ENCODE results near the gene TEX2. TPM values are rescaled to one million over a fixed set of nuclear protein-coding genes. Genes with fewer than 3 reads are reported as not detected.

The TEX2 gene
- total RNA-seq, 1 experiment from 2014 or later: 20.2 TPM

- no peak overlapping the region for H3K4me3 ChIP-seq (ENCODE audit: low read depth, low read length)
- Mint-ChIP-seq H3K4me3 (ENCODE audit: unreplicated experiment) (no peak overlapping the region), H3K27me3 (ENCODE audit: insufficient read depth, unreplicated experiment) (no peaks in the 10 kb centered on the region), H3K9me3 (ENCODE audit: unreplicated experiment) (no peaks in the 10 kb centered on the region), H3K4me1 (ENCODE audit: low read depth, unreplicated experiment) (peaks cover 21% of the 10 kb centered on the region), H3K27ac (ENCODE audit: unreplicated experiment) (no peak overlapping the region), H3K36me3 (ENCODE audit: insufficient read depth, unreplicated experiment) (peaks cover 14% of the 10 kb centered on the region)
- peak; percentile 62 to 72 for DNase-seq
- H3K27me3 ChIP-seq (replicated peaks; ENCODE audit: control insufficient read depth, insufficient read depth, low read length): no peaks in the 10 kb centered on the region
- BruUV-seq (replicated peaks): no TSS peak
- peaks cover 17% of the 10 kb centered on the region for H3K4me1 ChIP-seq
- H3K9me3 ChIP-seq: no peaks in the 10 kb centered on the region
- peak; percentile 45 to 77 for TF ChIP-seq CTCF (IDR thresholded peaks at IDR 0.05; ENCODE audit: insufficient read depth in 1 of 2, low read depth in 1 of 2, low read length in 1 of 2, severe bottlenecking in 1 of 2, unreplicated experiment in 1 of 2)
- intact Hi-C loops (cut with micrococcal nuclease; ENCODE audit: unreplicated experiment): loop anchor here (1.0 to 5.0 kb wide), 4 partner anchors 70 to 284 kb away; no protein-coding TSS in a partner anchor
- H3K36me3 ChIP-seq (ENCODE audit: control insufficient read depth, insufficient read depth, low read length): no peaks in the 10 kb centered on the region
- ChIA-PET POLR2A (interaction anchor here (1.0 to 1.2 kb wide), 3 partner anchors 12 to 105 kb away, joined by 5 to 17 read pairs (median 8); no protein-coding TSS in a partner anchor), CTCF (interaction anchor here (0.6 to 4.1 kb wide), 39 partner anchors 8 to 365 kb away, joined by 3 to 277 read pairs (median 5); partner anchors contain the start of genes CSHL1, GH1 and ICAM2)
These were observed 129.4 kb downstream of the TEX2 start for GRCh38 chr17:64133546-64134215.

GRCh38 chr17:64131606-64132270 lies 131.3 kb downstream of the TEX2 start:
- no peaks in the 10 kb centered on the region for H3K9me3 ChIP-seq
- peaks cover 21% of the 10 kb centered on the region for H3K4me1 ChIP-seq
- ChIA-PET CTCF (interaction anchor here (0.7 to 3.5 kb wide), 5 partner anchors 68 to 177 kb away, joined by 3 to 206 read pairs (median 6); no protein-coding TSS in a partner anchor), POLR2A (interaction anchor here (3.4 kb wide), 1 partner anchor 14 kb away, joined by 25 read pairs; no protein-coding TSS in a partner anchor)
- intact Hi-C loops (cut with micrococcal nuclease; ENCODE audit: unreplicated experiment): loop anchor here (2.0 to 5.0 kb wide), 3 partner anchors 15 to 286 kb away; no protein-coding TSS in a partner anchor
- Mint-ChIP-seq H3K4me1 (ENCODE audit: low read depth, unreplicated experiment) (peaks cover 21% of the 10 kb centered on the region), H3K9me3 (ENCODE audit: unreplicated experiment) (no peaks in the 10 kb centered on the region), H3K27ac (ENCODE audit: unreplicated experiment) (no peak overlapping the region), H3K36me3 (ENCODE audit: insufficient read depth, unreplicated experiment) (peaks cover 15% of the 10 kb centered on the region), H3K4me3 (ENCODE audit: unreplicated experiment) (no peak overlapping the region), H3K27me3 (ENCODE audit: insufficient read depth, unreplicated experiment) (no peaks in the 10 kb centered on the region)
- no peaks in the 10 kb centered on the region for H3K36me3 ChIP-seq (ENCODE audit: control insufficient read depth, insufficient read depth, low read length)
- DNase-seq: no peak
- H3K27me3 ChIP-seq (replicated peaks; ENCODE audit: control insufficient read depth, insufficient read depth, low read length): no peaks in the 10 kb centered on the region
- TF ChIP-seq CTCF (IDR thresholded peaks at IDR 0.05; ENCODE audit: insufficient read depth in 1 of 2, low read depth in 1 of 2, low read length in 1 of 2, severe bottlenecking in 1 of 2, unreplicated experiment in 1 of 2): no peak
- no peak overlapping the region for H3K4me3 ChIP-seq (ENCODE audit: low read depth, low read length)
- BruUV-seq (replicated peaks): no TSS peak

GRCh38 chr17:64130559-64131001 lies 132.5 kb downstream of the TEX2 start:
- ChIA-PET POLR2A (interaction anchor here (0.5 to 3.4 kb wide), 7 partner anchors 15 to 102 kb away, joined by 3 to 25 read pairs (median 4); no protein-coding TSS in a partner anchor), CTCF (interaction anchor here (0.7 to 3.5 kb wide), 5 partner anchors 48 to 102 kb away, joined by 3 to 36 read pairs (median 5); no protein-coding TSS in a partner anchor)
- DNase-seq: no peak
- Histone ChIP-seq H3K27me3 (replicated peaks; ENCODE audit: control insufficient read depth, insufficient read depth, low read length) (no peaks in the 10 kb centered on the region), H3K36me3 (ENCODE audit: control insufficient read depth, insufficient read depth, low read length) (no peaks in the 10 kb centered on the region), H3K9me3 (no peaks in the 10 kb centered on the region), H3K4me3 (ENCODE audit: low read depth, low read length) (peak overlapping the region; percentile 78), H3K4me1 (peaks cover 21% of the 10 kb centered on the region)
- Mint-ChIP-seq H3K27me3 (ENCODE audit: insufficient read depth, unreplicated experiment) (no peaks in the 10 kb centered on the region), H3K4me1 (ENCODE audit: low read depth, unreplicated experiment) (peaks cover 21% of the 10 kb centered on the region), H3K9me3 (ENCODE audit: unreplicated experiment) (no peaks in the 10 kb centered on the region), H3K4me3 (ENCODE audit: unreplicated experiment) (peak overlapping the region; percentile 91), H3K36me3 (ENCODE audit: insufficient read depth, unreplicated experiment) (peaks cover 15% of the 10 kb centered on the region), H3K27ac (ENCODE audit: unreplicated experiment) (peak overlapping the region; percentile 88)
- TSS peak; percentile 86 for BruUV-seq (replicated peaks)
- TF ChIP-seq CTCF (IDR thresholded peaks at IDR 0.05; ENCODE audit: insufficient read depth in 1 of 2, low read depth in 1 of 2, low read length in 1 of 2, severe bottlenecking in 1 of 2, unreplicated experiment in 1 of 2): no peak
- intact Hi-C loops (cut with micrococcal nuclease; ENCODE audit: unreplicated experiment): loop anchor here (1.0 to 5.0 kb wide), 4 partner anchors 14 to 287 kb away; no protein-coding TSS in a partner anchor
